ENCODE results near the gene TACR2. TPM values are rescaled to one million over a fixed set of nuclear protein-coding genes. Genes with fewer than 3 reads are reported as not detected.

The TACR2 gene
- total RNA-seq, 1 experiment from 2014 or later: 0.21 TPM

DNA sequence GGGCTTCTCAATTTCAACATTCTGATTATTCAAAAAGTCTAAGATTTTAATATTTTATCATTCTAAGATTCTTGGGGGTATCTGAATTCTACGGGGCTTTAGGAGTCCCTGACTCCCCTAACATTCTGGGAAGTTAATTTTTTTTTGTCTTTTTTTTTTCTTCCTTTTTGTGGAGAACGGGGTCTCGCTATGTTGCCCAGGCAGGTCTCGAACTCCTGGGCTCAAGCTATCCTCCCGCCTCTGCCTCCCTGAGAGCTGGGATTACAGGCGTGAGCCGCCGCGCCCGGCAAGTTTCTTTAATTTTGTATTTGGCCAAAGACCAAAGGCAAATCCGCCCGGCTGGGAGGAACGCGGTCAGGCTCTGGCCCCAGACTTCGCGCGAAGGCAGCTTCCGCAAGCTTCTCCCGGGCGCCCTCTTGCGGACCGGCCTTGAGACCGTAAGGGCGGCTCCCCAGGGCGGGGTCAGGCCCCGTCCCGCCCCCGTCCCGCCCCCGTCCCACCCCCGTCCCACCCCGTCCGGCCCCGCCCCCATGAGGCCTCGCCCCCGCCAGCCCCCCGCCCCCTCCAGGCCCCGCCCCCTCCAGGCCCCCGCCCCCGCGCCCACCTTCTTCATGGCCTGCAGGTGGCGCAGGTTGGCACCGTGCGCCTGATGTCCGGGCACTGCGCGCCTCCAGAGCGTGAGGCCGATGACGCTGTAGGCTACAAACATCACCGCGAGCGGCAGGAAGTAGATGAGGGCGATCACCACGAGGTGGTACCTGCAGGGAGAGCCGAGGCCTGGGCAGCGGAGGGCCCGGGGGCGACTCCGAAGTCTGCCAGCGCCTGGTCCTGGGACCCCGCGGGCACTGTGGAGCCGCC, 8.2 kb downstream of the TACR2 start:
- DNase-seq (ENCODE audit: low read depth, low spot score) (no peak), ATAC-seq (peak; percentile 95)
- Histone ChIP-seq H3K4me3 (ENCODE audit: low read depth in 2 of 2, low read length in 2 of 2) (peak overlapping the region; percentile 34 to 48), H3K27me3 (ENCODE audit: control insufficient read depth, insufficient read depth, low read length) (no peaks in the 10 kb centered on the region), H3K4me1 (ENCODE audit: control insufficient read depth, insufficient read depth, low read length) (peaks cover 17% of the 10 kb centered on the region; the same call in 1 of the 2 replicates), H3K27ac (ENCODE audit: low read length) (peak overlapping the region; percentile 86), H3K36me3 (ENCODE audit: control insufficient read depth, insufficient read depth, low read length) (no peaks in the 10 kb centered on the region), H3K9me3 (ENCODE audit: control insufficient read depth, insufficient read depth, low read depth, low read length) (no peaks in the 10 kb centered on the region)
- ChIA-PET POLR2A (interaction anchor here (0.6 to 0.7 kb wide), 2 partner anchors 98 to 1870 kb away, joined by 3 to 4 read pairs; no protein-coding TSS in a partner anchor), CTCF (interaction anchor here (0.5 to 2.8 kb wide), 23 partner anchors 10 to 541 kb away, joined by 3 to 18 read pairs (median 4); no protein-coding TSS in a partner anchor)
- no TSS peak for BruUV-seq (replicated peaks)
- TF ChIP-seq TCF7L2 (IDR thresholded peaks at IDR 0.05; ENCODE audit: low read depth, low read length) (0 out of 2 replicates have a peak, but pooled peaks have one; percentile 26), SIN3A (IDR thresholded peaks at IDR 0.05; ENCODE audit: borderline replicate concordance, insufficient read depth, low read depth, low read length) (no peak), CTCF (IDR thresholded peaks at IDR 0.05) (peak; percentile 93), POLR2AphosphoS5 (IDR thresholded peaks at IDR 0.05; ENCODE audit: low read depth, low read length) (peak; percentile 67; the same call in 1 of the 2 replicates)
- TF ChIP-seq, protein P1, sequence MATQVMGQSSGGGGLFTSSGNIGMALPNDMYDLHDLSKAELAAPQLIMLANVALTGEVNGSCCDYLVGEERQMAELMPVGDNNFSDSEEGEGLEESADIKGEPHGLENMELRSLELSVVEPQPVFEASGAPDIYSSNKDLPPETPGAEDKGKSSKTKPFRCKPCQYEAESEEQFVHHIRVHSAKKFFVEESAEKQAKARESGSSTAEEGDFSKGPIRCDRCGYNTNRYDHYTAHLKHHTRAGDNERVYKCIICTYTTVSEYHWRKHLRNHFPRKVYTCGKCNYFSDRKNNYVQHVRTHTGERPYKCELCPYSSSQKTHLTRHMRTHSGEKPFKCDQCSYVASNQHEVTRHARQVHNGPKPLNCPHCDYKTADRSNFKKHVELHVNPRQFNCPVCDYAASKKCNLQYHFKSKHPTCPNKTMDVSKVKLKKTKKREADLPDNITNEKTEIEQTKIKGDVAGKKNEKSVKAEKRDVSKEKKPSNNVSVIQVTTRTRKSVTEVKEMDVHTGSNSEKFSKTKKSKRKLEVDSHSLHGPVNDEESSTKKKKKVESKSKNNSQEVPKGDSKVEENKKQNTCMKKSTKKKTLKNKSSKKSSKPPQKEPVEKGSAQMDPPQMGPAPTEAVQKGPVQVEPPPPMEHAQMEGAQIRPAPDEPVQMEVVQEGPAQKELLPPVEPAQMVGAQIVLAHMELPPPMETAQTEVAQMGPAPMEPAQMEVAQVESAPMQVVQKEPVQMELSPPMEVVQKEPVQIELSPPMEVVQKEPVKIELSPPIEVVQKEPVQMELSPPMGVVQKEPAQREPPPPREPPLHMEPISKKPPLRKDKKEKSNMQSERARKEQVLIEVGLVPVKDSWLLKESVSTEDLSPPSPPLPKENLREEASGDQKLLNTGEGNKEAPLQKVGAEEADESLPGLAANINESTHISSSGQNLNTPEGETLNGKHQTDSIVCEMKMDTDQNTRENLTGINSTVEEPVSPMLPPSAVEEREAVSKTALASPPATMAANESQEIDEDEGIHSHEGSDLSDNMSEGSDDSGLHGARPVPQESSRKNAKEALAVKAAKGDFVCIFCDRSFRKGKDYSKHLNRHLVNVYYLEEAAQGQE (IDR thresholded peaks at IDR 0.05; ENCODE audit: insufficient read depth in 1 of 2, low read depth in 2 of 2, low read length in 1 of 2): no peak
- in situ Hi-C loops (cut with HindIII; ENCODE audit: low pct_unique_long_range_greater_than_20kb, low sequenced_read_pairs): no loop called here
- intact Hi-C loops (cut with micrococcal nuclease; ENCODE audit: unreplicated experiment): loop anchor here (5.0 kb wide), 1 partner anchor 229 kb away; no protein-coding TSS in a partner anchor

DNA sequence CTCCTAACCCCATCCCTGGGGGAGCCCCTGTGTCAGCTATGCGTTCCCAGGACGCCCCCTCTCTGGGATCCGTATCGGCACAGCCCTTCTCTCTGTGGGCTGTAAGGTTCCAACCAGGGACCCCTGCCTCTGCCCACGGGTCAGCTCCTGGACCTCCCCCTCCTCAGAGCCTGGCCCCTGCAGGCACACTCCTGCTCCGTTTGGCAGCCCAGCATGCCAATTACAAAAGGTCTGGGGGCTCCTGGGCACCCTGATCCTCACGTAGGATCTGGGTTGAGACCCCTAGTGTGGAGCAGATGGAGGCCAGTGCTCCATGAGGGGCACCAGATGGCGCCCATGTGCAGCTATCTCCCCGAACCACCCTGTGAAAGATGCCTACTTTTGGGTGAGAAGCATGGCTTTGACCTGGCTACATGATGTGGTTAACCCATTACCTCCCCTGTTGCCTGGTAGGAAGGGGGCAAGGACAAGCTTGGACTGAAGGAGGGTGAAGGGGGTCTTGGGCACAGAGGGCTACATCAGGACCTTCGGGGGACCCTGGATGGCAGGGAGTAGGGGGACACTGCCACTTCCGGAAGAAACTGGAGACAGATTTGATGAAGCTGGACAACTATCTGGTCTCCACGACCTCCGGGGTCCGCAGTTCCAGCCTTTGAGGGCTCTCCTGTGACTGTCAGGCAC, 9.0 kb downstream of the TACR2 start:
- DNase-seq (ENCODE audit: low read depth, low spot score) (no peak), ATAC-seq (peak; percentile 18; the same call in 1 of the 2 replicates)
- H3K36me3 ChIP-seq (ENCODE audit: control insufficient read depth, insufficient read depth, low read length): no peaks in the 10 kb centered on the region
- H3K4me1 ChIP-seq (ENCODE audit: control insufficient read depth, insufficient read depth, low read length): peaks cover 17% of the 10 kb centered on the region; the same call in 1 of the 2 replicates
- ChIA-PET POLR2A (interaction anchor here (0.7 kb wide), 1 partner anchor 99 kb away, joined by 3 read pairs; no protein-coding TSS in a partner anchor), CTCF (interaction anchor here (0.5 to 2.8 kb wide), 21 partner anchors 11 to 541 kb away, joined by 3 to 18 read pairs (median 4); no protein-coding TSS in a partner anchor)
- peak overlapping the region; percentile 77 for H3K27ac ChIP-seq (ENCODE audit: low read length)
- intact Hi-C loops (cut with micrococcal nuclease; ENCODE audit: unreplicated experiment) (loop anchor here (5.0 kb wide), 1 partner anchor 230 kb away; no protein-coding TSS in a partner anchor), in situ Hi-C loops (cut with HindIII; ENCODE audit: low pct_unique_long_range_greater_than_20kb, low sequenced_read_pairs) (no loop called here)
- peak; percentile 62 for TF ChIP-seq CTCF (IDR thresholded peaks at IDR 0.05)
- no peak for TF ChIP-seq SIN3A (IDR thresholded peaks at IDR 0.05; ENCODE audit: borderline replicate concordance, insufficient read depth, low read depth, low read length)
- BruUV-seq (replicated peaks): no TSS peak
- H3K9me3 ChIP-seq (ENCODE audit: control insufficient read depth, insufficient read depth, low read depth, low read length): no peaks in the 10 kb centered on the region
- no peak overlapping the region; a peak in 1 of 4 replicates for H3K4me3 ChIP-seq (ENCODE audit: low read depth in 2 of 2, low read length in 2 of 2)
- no peaks in the 10 kb centered on the region for H3K27me3 ChIP-seq (ENCODE audit: control insufficient read depth, insufficient read depth, low read length)

Data from Panc1 (cell line).